Fibroblast of villous mesenchyme (primary cell): ENCODE results near the gene NOTCH4. TPM values are rescaled to one million over a fixed set of nuclear protein-coding genes. Genes with fewer than 3 reads are reported as not detected.
"Not testable (repeated sequence)": the region's sequence is repeated elsewhere in the genome, so short reads cannot be mapped to it uniquely, and the experiment has no call there.

Experiments
- DNase-seq: peaks from one replicate; pipeline ENCODE4 v3.0.0-alpha.2; 2010; ENCODE audit warnings: low read depth
- H3K4me3 ChIP-seq: 2 replicates; pipeline ENCODE4 v1.5.1; 2011; ENCODE audit warnings: low read depth, mild to moderate bottlenecking, low read length
- total RNA-seq: library from RNA; depleted of rRNA; stranded (reverse); fragments of >200 nt; gene quantifications from 2 replicates; pipeline ENCODE4 v1.2.3, GENCODE V29; 2012
- TF ChIP-seq, protein P1 (sequence below): IDR thresholded peaks from 2 replicates; pipeline ENCODE4 v1.5.1; 2012; ENCODE audit warnings: low read depth, mild to moderate bottlenecking, low read length; ENCODE audit not compliant: insufficient read depth

Gene NOTCH4
- total RNA-seq, 1 donor = 1.3 TPM

DNA sequence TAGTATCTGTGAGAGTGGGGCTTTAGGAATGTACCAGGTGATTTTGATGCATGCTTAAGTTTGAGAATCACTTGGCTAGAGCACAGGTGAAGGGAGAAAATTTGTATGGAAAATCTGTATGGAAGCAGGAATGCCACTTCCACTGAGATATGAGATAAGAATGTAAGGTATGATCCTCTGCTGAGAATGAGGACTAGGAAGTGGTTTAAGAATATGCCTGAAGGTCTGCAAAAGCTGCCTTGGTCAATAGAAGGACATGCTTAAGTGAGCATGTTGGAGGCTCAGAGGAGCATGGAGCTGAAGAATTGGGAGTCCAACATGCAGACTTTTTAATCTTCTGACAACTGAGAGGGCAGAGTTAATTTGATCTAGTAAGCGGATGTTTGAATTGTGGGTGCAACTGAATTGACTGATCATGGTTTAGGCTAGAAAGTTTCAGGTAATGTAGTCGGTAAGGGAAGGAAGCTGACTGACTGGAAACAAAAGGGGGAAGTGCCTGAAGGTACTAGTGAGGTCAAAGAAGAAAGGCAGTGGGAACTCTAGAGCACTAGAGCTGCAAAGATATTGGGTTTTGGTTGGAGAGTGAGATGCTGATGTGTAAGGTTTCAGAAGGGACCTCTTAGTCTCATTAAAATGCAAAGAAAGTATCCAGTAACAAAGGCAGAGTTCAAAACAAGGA is 28.6 kb upstream of the NOTCH4 start:
- TF ChIP-seq, protein P1, sequence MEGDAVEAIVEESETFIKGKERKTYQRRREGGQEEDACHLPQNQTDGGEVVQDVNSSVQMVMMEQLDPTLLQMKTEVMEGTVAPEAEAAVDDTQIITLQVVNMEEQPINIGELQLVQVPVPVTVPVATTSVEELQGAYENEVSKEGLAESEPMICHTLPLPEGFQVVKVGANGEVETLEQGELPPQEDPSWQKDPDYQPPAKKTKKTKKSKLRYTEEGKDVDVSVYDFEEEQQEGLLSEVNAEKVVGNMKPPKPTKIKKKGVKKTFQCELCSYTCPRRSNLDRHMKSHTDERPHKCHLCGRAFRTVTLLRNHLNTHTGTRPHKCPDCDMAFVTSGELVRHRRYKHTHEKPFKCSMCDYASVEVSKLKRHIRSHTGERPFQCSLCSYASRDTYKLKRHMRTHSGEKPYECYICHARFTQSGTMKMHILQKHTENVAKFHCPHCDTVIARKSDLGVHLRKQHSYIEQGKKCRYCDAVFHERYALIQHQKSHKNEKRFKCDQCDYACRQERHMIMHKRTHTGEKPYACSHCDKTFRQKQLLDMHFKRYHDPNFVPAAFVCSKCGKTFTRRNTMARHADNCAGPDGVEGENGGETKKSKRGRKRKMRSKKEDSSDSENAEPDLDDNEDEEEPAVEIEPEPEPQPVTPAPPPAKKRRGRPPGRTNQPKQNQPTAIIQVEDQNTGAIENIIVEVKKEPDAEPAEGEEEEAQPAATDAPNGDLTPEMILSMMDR = no peak
- no peak overlapping the region for H3K4me3 ChIP-seq
- no peak for DNase-seq

DNA sequence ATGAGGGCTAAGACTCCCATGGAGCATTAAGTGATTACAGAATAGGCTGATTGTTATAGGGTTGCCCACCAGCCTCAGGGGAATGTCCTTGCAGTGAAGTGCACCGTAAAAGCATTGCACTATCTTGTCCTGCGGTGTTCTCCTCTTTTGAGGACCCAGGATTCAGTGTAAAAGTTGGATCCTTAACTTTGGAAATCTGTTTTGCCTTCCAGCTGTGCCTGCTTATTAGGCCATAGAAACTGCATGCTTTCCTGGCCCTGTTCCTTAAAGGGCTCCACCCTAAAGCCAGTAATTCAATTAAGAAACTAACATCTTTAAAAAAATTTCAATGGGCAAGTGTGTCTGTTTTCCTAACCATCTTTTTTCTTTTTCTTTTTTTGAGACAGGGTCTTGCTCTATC is 25.4 kb upstream of the NOTCH4 start:
- no peak overlapping the region for H3K4me3 ChIP-seq
- TF ChIP-seq, protein P1 = no peak
- DNase-seq = no peak

DNA sequence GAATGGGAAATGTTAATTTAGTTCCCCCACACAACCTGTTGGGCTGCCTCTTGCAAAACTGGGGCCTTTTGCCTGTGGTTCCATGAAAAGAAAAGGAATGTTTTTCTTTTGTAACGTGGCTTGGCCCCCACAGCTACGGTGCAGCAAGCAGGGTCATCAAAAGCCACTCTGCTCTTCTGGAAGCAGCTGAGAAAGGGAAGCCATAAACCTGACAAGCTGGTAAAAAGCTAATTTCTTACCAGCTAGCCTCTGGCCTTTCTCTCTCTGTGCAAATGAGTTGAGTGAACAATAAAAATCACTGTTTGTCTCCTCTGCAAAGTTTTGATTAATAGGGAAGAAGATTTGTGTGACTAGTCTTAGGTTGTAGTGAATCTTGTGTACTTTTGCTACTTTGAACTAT is 23.5 kb upstream of the NOTCH4 start:
- DNase-seq = no peak
- H3K4me3 ChIP-seq = no peak overlapping the region

DNA sequence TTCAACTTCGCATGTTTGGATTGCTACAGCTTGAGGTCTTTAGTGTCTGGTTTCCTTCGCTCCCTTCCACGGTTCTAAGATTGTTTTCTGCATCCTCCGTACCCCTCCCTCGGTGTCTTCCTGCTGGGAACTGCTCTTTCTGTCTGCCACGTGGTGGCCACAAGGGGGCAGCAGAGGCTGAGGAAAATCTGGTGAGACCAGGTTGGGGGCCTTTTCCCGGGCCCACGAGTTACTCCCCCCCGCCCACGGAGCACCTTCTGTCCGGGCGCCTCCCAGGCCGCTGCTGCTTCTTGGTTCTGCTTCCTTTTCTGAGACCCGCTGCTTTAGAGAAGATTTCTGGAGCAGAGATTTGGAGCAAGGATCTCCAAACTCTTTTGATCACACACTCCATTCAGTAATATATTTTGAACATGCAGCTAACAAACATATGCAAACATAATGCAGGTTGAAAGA is 21.1 kb upstream of the NOTCH4 start:
- TF ChIP-seq, protein P1 = peak; percentile 93
- peak; percentile 82 for DNase-seq
- no peak overlapping the region for H3K4me3 ChIP-seq

More for the DNA sequence above, 23.5 kb upstream of the NOTCH4 start:
- TF ChIP-seq, protein P1 = no peak

DNA sequence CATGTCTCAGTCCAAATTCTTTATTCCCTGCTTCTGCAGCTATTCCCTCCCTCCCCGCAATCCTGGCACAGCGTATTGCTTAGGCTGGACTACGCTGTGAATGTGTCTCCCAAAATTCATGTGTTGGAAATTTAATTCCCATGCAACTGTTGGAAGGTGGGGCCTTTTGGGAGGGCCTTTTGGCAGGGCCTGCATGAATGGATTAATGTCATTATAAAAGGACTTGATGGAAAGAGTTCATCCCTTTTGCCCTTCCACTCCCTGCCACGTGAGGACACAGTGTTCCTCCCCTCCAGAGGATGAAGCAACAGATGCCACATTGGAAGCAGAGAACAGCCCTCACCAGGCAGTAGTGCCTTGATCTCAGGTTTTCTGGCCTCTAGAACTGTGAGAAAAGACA is 20.4 kb upstream of the NOTCH4 start:
- DNase-seq = peak; percentile 25
- no peak overlapping the region for H3K4me3 ChIP-seq
- TF ChIP-seq, protein P1 = no peak

DNA sequence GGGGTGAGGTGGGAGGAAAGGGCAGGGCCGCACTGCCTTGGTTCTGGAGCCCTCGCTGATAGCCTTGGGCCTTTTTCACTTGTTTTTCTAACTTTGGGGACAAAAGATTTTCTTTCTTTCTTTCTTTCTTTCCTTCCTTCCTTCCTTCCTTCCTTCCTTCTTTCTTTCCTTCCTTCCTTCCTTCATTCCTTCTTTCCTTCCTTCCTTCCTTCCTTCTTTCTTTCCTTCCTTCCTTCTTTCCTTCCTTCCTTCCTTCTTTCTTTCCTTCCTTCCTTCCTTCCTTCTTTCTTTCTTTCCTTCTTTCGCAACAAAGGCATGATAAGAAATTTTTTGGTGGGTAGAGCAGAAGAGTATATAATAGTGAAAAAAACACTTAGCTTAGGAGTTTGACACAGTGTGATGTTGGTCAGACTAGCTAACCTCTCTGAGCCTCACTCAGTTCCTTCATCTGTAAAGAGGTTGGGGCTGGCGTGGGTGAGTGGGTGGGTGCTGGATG is 18.5 kb upstream of the NOTCH4 start:
- not testable (repeated sequence) for H3K4me3 ChIP-seq

DNA sequence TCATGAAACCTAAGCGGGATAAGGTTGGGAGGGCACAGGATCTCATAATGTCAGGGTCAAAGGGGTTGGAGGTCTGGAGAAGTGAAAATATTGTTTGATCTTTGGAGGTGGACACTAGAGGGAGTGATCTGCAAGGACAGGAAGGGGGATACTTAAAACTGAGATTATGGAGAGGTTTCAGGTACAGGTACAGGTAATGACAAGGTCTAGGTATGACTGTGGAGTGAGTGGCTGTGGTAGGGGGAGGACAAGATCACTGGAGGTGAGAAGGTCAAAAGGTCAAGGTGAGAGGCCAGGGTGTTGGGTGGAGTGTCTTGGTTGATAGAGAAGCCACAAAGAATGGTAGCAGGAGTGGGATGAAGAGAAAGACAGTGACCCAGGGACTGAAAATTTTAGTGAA is 16.8 kb upstream of the NOTCH4 start:
- TF ChIP-seq, protein P1 = no peak
- H3K4me3 ChIP-seq = no peak overlapping the region
- no peak for DNase-seq

More for the DNA sequence above, 18.5 kb upstream of the NOTCH4 start:
- not testable (repeated sequence) for DNase-seq
